Measurements from ENCODE around the gene PRRX1. TPM values are rescaled to one million over a fixed set of nuclear protein-coding genes. Genes with fewer than 3 reads are reported as not detected.

The PRRX1 gene
- total and polyA plus RNA-seq, 8 donors, result 1.0 to 11.6 (median 2.3) TPM

DNA sequence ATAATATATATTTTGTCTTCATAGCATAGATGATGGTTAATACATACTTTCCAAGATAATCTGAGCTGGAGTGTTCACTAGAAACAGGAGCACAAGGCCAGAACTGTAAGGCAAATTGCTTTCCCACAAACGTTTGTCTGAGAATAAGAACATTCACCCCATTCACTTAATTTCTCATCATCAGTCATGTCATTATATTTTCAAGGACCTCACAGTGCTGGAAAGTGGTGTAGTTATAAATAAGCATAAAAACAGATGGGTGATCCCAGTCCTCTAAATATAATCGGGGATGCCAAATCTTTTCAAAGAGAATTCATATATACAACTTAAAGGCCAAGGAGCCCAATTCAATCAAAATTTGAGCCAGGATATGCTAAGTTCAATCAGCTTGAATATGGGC lies 8.4 kb downstream of the PRRX1 start:
- TF ChIP-seq, protein P1, sequence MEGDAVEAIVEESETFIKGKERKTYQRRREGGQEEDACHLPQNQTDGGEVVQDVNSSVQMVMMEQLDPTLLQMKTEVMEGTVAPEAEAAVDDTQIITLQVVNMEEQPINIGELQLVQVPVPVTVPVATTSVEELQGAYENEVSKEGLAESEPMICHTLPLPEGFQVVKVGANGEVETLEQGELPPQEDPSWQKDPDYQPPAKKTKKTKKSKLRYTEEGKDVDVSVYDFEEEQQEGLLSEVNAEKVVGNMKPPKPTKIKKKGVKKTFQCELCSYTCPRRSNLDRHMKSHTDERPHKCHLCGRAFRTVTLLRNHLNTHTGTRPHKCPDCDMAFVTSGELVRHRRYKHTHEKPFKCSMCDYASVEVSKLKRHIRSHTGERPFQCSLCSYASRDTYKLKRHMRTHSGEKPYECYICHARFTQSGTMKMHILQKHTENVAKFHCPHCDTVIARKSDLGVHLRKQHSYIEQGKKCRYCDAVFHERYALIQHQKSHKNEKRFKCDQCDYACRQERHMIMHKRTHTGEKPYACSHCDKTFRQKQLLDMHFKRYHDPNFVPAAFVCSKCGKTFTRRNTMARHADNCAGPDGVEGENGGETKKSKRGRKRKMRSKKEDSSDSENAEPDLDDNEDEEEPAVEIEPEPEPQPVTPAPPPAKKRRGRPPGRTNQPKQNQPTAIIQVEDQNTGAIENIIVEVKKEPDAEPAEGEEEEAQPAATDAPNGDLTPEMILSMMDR (IDR thresholded peaks at IDR 0.05), result no peak
- 43 to 44% methylated on average over 2 of the region's 2 CpGs for WGBS, 2 donors
- no peak overlapping the region for H3K4me3 ChIP-seq
- H3K36me3 ChIP-seq, result no peaks in the 10 kb centered on the region
- ATAC-seq (no peak), DNase-seq (no peak), FAIRE-seq (no peak)
- H3K27ac ChIP-seq, result no peak overlapping the region
- H3K27me3 ChIP-seq, result peaks cover 4 to 34% (median 5%) of the 10 kb centered on the region in 4 donors
- intact Hi-C loops (cut with DNase I), result no loop called here
- no peaks in the 10 kb centered on the region for H3K9me3 ChIP-seq
- no peaks in the 10 kb centered on the region for H3K4me1 ChIP-seq

DNA sequence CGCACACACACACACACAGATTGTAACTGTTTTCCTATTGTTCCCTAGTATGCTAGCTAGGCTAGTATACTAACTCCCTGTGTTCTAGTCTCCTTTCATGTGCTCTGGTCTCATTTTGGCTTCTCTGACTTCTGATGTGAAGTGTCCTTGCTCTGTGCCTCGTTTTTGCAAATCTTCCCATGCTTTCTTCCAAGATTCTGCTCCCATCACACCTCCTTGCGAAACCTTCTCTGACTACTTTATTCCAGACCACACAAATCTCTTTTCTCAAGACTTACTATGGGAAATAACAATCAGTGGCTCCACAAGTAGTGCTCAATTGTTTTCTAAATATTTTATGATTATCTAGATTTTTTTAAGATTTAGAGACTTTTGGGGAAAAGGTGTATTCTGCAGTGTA lies 10.3 kb downstream of the PRRX1 start:
- intact Hi-C loops (cut with DNase I), result no loop called here
- no peak overlapping the region for H3K27ac ChIP-seq
- FAIRE-seq (no peak), ATAC-seq (no peak), DNase-seq (no peak)
- no peaks in the 10 kb centered on the region for H3K36me3 ChIP-seq
- no peak overlapping the region for H3K4me3 ChIP-seq
- WGBS, 2 donors, result 57 to 66% methylated on average over 3 of the region's 3 CpGs
- no peaks in the 10 kb centered on the region for H3K9me3 ChIP-seq
- TF ChIP-seq, protein P1 (IDR thresholded peaks at IDR 0.05), result no peak
- no peaks in the 10 kb centered on the region for H3K4me1 ChIP-seq
- peaks cover 0 to 30% (median 5%) of the 10 kb centered on the region in 4 donors for H3K27me3 ChIP-seq

DNA sequence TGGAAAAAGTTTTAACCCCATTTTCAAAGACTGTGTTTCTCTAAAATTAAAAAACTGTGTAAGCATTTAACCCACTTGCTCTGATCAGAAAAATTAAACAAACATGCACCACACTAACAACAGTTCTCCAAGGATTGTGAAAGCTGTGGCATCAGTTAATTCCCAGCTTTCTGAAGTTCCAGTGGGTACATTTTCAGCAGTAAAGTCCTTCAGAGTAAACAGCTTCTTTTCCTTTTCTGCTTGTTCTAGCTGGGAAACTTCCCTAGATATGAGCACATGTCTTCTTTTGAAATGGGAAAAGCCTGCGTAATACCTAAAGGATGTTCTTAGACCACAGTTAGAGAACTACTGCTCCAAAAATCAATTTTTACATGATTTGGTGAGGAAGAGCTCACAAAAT lies 11.1 kb downstream of the PRRX1 start:
- Histone ChIP-seq H3K4me1 (no peaks in the 10 kb centered on the region), H3K4me3 (no peak overlapping the region), H3K9me3 (no peaks in the 10 kb centered on the region), H3K27ac (no peak overlapping the region), H3K36me3 (no peaks in the 10 kb centered on the region), H3K27me3 (peaks cover 0 to 24% (median 5%) of the 10 kb centered on the region in 4 donors)
- ATAC-seq (no peak), FAIRE-seq (no peak), DNase-seq (no peak)
- intact Hi-C loops (cut with DNase I), result no loop called here
- TF ChIP-seq, protein P1 (IDR thresholded peaks at IDR 0.05), result no peak
- 80 to 93% methylated on average over 1 of the region's 1 CpG for WGBS, 2 donors

DNA sequence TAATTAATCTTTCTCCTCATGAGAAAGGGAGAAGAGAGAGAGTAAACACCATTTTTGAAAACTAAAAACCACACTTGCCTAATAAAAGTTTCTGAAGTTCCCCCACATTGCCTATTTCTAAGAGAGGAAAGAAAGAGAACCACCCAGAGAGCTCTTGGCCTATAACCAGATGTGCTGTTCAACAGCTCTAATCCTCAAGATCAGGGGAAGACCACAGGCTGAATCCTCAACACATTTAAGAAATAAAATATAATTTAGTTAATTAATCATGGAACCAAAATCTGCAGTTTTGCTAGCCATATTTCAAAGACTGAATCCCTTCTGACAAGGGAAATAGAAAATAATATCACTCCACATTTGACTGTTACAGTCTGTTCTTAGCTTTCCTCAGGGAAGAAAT lies 11.9 kb downstream of the PRRX1 start:
- Histone ChIP-seq H3K27ac (no peak overlapping the region), H3K27me3 (peaks cover 0 to 15% (median 3%) of the 10 kb centered on the region in 4 donors), H3K36me3 (no peaks in the 10 kb centered on the region), H3K9me3 (no peaks in the 10 kb centered on the region), H3K4me3 (no peak overlapping the region), H3K4me1 (no peaks in the 10 kb centered on the region)
- FAIRE-seq (no peak), ATAC-seq (no peak), DNase-seq (no peak)
- TF ChIP-seq, protein P1 (IDR thresholded peaks at IDR 0.05), result no peak
- intact Hi-C loops (cut with DNase I), result no loop called here

DNA sequence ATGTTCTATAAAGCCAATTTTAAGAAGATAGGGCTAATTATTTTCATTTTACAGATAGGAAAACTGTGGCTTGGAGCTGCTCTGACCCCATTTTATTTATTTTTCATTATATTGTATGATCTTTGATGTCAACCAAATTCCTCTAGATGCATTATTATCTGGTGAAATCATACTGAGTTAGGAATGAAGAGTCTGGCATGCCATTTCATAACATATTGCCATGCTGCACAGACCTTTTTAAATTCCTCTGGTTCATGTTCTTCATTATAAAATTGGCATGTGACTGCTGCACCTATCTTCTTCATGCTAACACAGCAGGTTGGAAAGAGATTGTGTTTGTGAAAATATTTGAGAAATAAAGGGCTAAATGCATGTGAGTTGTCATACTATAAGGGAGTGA lies 12.7 kb downstream of the PRRX1 start:
- Histone ChIP-seq H3K36me3 (no peaks in the 10 kb centered on the region), H3K4me3 (no peak overlapping the region), H3K27me3 (peaks cover 0 to 9% (median 3%) of the 10 kb centered on the region in 4 donors), H3K27ac (no peak overlapping the region), H3K4me1 (no peaks in the 10 kb centered on the region), H3K9me3 (no peaks in the 10 kb centered on the region)
- intact Hi-C loops (cut with DNase I), result no loop called here
- ATAC-seq (no peak), DNase-seq (no peak), FAIRE-seq (no peak)
- TF ChIP-seq, protein P1 (IDR thresholded peaks at IDR 0.05), result no peak
